Osteocyte (in vitro differentiated cells): ENCODE measurements around the gene ENG. TPM values are rescaled to one million over a fixed set of nuclear protein-coding genes. Genes with fewer than 3 reads are reported as not detected.
"Not testable (repeated sequence)": the region's sequence is repeated elsewhere in the genome, so short reads cannot be mapped to it uniquely, and the experiment has no call there.

Experiments used
- DNase-seq: peaks from one replicate; pipeline ENCODE4 v3.0.0; 2021; ENCODE audit warnings: mixed read lengths; ENCODE audit not compliant: unreplicated experiment; ENCODE audit errors: extremely low spot score
- H3K27ac Mint-ChIP-seq: one replicate; pipeline ENCODE4 v1.8.0; 2021; ENCODE audit warnings: mild to moderate bottlenecking, mixed read lengths; ENCODE audit not compliant: unreplicated experiment
- H3K27me3 Mint-ChIP-seq: one replicate; pipeline ENCODE4 v1.8.0; 2021; ENCODE audit warnings: mixed read lengths; ENCODE audit not compliant: unreplicated experiment
- H3K36me3 Mint-ChIP-seq: one replicate; pipeline ENCODE4 v1.8.0; 2021; ENCODE audit warnings: mixed read lengths; ENCODE audit not compliant: unreplicated experiment
- H3K4me1 Mint-ChIP-seq: one replicate; pipeline ENCODE4 v1.8.0; 2021; ENCODE audit warnings: mixed read lengths; ENCODE audit not compliant: unreplicated experiment
- H3K4me3 Mint-ChIP-seq: one replicate; pipeline ENCODE4 v1.8.0; 2021; ENCODE audit warnings: mild to moderate bottlenecking, moderate library complexity, mixed read lengths; ENCODE audit not compliant: unreplicated experiment
- H3K9me3 Mint-ChIP-seq: one replicate; pipeline ENCODE4 v1.8.0; 2021; ENCODE audit warnings: mixed read lengths; ENCODE audit not compliant: unreplicated experiment
- CTCF ChIP-seq: fragments of 200-600 bp; sonication (generic); IDR thresholded peaks from 2 replicates; pipeline ENCODE4 v1.5.0; 2021; ENCODE audit warnings: antibody characterized with exemption, mild to moderate bottlenecking, moderate library complexity
- total RNA-seq: library from RNA; stranded (reverse); gene quantifications from 2 replicates; pipeline ENCODE4 v1.2.1, GENCODE V29; 2021

The ENG gene
- total RNA-seq, 1 donor from 2014 or later = 143 TPM

GRCh38 chr9:127847833-127848755 lies 6.4 kb downstream of the ENG start:
- H3K36me3 Mint-ChIP-seq = peaks cover 22% of the 10 kb centered on the region
- TF ChIP-seq CTCF = no peak
- H3K4me3 Mint-ChIP-seq = no peak overlapping the region
- no peak for DNase-seq
- H3K9me3 Mint-ChIP-seq = peaks cover 4% of the 10 kb centered on the region
- H3K27ac Mint-ChIP-seq = peak overlapping the region; percentile 69
- H3K4me1 Mint-ChIP-seq = peaks cover 50% of the 10 kb centered on the region
- no peaks in the 10 kb centered on the region for H3K27me3 Mint-ChIP-seq

- H3K27me3 Mint-ChIP-seq = no peaks in the 10 kb centered on the region
- peaks cover 40% of the 10 kb centered on the region for H3K4me1 Mint-ChIP-seq
These were observed 7.3 kb downstream of the ENG start for GRCh38 chr9:127847178-127847510.

GRCh38 chr9:127846443-127847177 lies 7.8 kb downstream of the ENG start:
- DNase-seq = no peak
- Mint-ChIP-seq H3K36me3 (peaks cover 24% of the 10 kb centered on the region), H3K4me1 (peaks cover 37% of the 10 kb centered on the region), H3K4me3 (no peak overlapping the region), H3K27ac (peak overlapping the region; percentile 69), H3K9me3 (peaks cover 4% of the 10 kb centered on the region), H3K27me3 (no peaks in the 10 kb centered on the region)
- no peak for TF ChIP-seq CTCF

More at GRCh38 chr9:127847178-127847510, 7.3 kb downstream of the ENG start:
- peaks cover 24% of the 10 kb centered on the region for H3K36me3 Mint-ChIP-seq
- TF ChIP-seq CTCF = no peak
- H3K4me3 Mint-ChIP-seq = no peak overlapping the region
- no peak for DNase-seq
- H3K27ac Mint-ChIP-seq = peak overlapping the region; percentile 69
- peaks cover 4% of the 10 kb centered on the region for H3K9me3 Mint-ChIP-seq

GRCh38 chr9:127845619-127846018 lies 8.8 kb downstream of the ENG start:
- Mint-ChIP-seq H3K4me1 (peaks cover 40% of the 10 kb centered on the region), H3K27ac (peak overlapping the region; percentile 97), H3K36me3 (peaks cover 26% of the 10 kb centered on the region)
- not testable (repeated sequence) for H3K4me3 Mint-ChIP-seq, DNase-seq, H3K27me3 Mint-ChIP-seq, H3K9me3 Mint-ChIP-seq

- H3K4me1 Mint-ChIP-seq = peaks cover 40% of the 10 kb centered on the region
- peaks cover 22% of the 10 kb centered on the region for H3K36me3 Mint-ChIP-seq
- no peaks in the 10 kb centered on the region for H3K27me3 Mint-ChIP-seq
- H3K9me3 Mint-ChIP-seq = peaks cover 4% of the 10 kb centered on the region
- DNase-seq = no peak
- H3K4me3 Mint-ChIP-seq = no peak overlapping the region
- TF ChIP-seq CTCF = no peak
- H3K27ac Mint-ChIP-seq = peak overlapping the region; percentile 97
These were observed 9.6 kb downstream of the ENG start for GRCh38 chr9:127844821-127845359.
